HG02981 (cell line): ENCODE measurements around the gene RFX3.
A peak's percentile ranks its signal among the peaks of the same experiment; 100 is the strongest.
"Not testable (repeated sequence)": the region's sequence is repeated elsewhere in the genome, so short reads cannot be mapped to it uniquely, and the experiment has no call there.

Source experiments
- ATAC-seq: cut with Tn5 transposase; IDR thresholded peaks from one replicate; pipeline ENCODE4 v1.9.1; 2021; ENCODE audit warnings: mild to moderate bottlenecking, moderate library complexity; ENCODE audit not compliant: unreplicated experiment

RFX3 gene

DNA sequence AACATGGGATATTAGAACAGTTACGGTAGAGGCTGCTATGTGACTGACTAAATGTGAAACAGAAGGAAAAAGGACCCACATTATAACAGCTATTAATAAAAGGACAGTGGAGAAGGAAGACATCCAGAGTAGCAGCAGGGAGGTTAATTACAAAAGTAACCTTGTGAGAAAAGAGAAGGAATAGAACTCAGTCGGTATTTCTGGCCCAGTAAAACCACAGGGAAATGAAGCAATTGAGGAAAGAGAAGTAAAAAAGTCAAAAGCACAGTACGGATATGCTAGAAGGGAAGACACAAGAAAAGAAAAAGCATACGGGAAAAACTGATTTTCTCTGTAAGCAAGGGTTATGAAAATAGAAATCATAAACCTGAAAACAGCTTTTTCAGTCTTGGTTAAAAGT lies 164.7 kb downstream of the RFX3 start:
- ATAC-seq: no peak

DNA sequence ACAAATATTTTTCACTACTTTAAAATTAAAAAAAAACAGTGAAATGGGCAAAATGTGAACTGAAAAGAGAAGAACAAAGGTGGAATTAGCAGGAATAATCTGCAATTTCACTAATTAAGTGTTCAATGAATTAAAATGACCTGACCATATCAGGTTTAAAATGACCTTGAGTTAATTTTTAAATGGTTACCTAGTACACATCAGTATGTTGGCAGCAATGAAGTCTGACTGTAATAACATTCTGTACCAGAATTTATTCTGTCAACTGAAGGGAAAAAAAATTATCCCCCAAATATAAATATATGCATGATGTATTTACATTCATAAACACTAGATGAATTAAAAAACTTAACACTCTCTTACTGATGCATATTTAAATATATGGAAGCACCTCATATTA lies 165.6 kb downstream of the RFX3 start:
- ATAC-seq: no peak

DNA sequence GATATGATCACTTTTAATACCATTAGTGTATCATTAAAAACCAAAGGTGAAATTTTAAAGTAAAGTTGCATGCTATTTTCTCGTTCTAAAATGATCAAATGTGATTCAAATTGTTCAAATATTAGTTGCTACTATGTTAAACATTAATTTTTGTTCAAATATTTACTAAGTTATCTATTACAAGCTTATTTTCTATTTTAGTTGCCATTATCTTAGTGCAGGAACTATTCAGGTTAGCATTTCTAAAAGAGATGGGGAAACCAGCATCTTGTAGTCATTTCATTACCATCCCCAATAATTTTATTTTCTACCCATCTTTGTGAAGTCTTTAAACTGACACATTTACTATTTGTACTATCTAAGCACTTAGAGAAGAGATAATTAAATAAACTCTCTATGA lies 166.0 kb downstream of the RFX3 start:
- no peak for ATAC-seq

DNA sequence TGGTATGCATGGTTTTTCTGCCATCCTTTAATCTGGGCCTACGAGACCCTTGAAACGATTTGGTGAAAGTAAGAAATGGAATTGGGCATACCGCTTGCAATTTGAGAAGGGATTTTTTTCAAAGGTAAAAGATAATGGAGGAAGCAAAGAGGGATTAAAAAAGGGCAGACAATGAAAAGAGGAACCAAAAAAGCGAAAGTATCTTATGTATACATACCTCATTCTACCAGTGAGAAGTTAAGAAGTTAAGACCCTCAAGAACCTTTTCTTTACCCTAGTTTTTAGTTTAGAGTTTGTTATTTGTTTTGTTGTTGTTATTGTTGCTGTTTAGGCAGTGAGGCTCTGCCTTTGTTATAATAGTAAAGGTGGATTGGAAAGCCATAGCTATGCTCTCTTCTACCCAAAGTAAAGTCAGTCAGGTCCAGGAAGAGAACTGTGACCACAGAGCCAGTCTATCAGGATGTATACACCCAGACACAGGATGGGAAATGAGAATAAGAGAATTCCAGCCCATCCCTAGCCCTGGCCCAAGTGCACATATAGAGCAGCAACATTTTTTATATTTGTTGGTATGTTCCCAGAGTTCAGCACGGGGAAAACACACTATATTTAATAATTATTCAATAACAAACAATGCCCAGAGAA lies 166.6 kb downstream of the RFX3 start:
- no peak for ATAC-seq

DNA sequence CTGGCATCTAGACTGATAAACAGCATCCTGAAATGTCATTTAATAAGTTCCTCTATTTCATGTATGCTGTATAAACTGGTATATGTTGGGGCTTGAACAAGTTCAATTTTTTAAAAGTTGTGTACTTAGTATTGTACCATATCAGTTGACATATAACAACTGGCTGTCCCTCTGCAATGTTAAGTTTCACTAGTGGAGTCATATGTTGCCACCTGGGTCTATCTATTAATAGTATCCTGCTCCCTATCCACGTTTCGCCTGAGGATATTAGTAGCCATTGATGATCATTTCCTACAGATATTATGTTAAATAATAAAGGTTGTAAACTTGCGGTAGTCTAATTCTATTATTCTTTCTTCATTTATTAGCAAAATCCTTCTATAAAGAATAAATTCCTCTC lies 177.6 kb downstream of the RFX3 start:
- ATAC-seq: no peak

DNA sequence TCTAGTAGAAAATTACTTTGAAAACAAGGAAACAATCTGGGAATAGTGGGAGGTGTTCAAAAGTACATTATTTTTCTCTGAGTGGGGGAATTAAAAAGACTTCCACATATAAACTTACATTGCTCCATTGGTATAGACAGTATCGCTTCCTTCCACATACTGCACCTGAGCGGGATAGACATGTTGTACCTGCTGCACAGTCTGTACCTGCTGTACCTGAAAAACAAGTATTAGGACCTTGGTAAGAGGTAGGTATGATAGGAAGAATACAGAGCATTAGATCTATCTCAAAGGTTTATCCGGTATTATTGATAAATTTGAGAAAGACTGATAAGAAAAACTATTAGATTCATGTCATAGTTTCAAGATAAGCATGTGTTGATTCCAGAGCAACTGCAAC lies 179.3 kb downstream of the RFX3 start:
- no peak for ATAC-seq

DNA sequence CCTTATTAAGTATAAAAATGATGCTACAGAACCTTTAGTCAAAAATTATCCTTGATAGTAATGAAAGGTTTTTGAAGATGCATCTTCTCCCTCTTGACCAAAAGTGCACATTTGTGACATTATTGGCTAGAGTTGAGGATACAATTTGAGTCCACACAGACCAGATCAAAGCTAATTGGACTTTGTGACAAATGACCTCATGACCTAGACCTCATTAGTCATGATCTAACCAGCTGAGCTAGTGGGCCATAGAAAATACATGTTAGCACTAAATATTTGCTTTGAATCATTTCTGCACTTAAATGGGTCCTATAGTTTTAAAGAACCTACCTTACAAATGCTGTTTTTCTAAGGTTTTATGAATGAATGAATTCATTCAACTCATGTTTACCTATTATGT lies 182.1 kb downstream of the RFX3 start:
- ATAC-seq: no peak

DNA sequence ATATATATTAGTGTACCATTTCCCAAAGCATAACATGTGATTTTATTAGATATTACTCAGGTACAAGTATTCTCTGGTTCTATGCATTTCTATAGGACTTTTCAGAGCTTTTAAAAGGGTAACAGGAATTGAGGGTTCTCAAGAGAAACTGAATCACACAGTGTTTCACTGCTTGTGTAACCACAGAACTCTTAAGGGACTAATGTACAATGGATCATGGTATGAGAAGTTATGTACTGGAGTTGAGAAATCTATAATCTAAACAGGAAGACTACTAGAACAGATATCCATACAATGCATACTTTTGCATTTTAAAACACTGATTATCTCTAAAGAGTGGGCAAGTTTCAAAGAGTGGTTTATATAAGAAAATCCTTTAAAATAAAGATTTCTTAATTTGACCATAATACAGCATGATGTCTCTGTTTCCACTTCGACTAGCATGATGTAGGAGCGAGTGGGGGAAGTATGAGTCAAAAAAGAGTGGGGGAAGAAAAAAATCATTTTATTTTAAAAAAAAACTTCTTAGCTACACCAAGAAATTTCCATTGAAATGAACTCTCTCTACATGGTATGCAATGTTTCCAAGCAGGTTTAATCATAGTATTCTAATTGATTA lies 183.5 kb downstream of the RFX3 start:
- no peak for ATAC-seq

DNA sequence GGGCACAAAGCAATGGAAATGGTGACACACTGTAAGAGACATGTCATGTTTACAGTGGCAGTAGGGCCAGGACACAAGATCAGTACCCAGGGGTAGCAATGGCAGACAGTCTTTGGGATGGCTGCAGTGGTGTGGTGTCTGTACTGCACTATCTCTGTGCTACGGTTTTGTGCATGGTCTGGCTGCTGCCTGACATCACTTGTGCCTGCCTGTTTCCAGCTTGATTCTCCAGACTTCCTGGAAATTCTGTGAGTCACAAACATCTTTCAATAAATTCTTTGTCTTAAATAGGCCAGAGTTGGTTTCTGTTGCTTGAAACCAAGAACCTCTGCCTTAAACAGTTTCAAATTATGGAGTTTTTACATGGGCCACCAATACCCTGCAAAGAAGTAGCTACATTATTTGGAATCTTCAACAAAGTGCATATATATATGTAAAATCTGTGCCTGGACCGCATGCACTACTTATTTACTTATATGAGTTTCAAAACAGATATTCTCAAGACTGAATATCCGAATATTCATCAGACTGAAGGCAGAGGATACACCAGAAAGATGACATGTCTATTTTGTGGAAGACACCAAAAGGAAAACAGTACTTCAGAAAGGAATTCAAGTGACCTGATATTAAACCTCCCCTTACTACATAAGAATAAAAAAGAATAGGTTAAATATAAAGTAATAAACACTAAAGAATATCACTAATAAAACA lies 188.1 kb downstream of the RFX3 start:
- no peak for ATAC-seq

DNA sequence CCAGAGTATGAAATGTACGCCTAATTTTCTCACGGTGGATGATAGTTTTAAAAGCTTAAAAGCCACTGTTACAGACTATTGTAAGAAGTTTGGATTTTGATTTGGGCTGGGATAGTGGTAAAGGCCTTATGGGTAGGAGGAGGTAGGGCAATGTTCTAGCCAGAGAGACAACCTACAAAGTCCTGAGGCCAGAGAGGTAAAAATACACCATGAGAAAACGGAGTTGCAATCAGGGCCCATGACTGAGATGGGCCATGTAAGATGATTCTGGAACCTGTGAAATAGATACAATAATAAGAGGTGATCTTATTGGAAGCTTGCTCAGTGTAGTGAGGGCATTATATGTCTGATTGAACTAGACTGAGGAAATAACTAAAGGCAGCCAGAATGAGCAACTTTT lies 188.8 kb downstream of the RFX3 start:
- ATAC-seq: no peak

DNA sequence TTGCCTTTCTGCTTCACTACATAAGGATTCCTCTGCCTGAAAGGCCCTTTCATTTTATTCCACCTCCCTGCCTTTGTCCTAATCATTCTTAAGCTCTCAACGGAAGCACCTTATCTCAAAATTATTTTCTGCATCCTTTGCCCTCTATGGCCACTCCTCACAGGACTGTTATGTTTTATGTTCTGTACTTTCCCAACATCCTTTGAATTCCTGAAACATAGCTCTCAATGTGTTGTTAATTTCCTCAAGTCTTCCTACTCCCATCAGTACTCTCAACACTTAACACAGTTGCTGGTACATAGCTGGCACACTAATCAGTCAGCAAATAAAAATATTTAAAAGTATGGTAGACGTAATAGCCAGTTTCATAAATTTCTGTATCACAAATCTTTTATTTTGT lies 193.0 kb downstream of the RFX3 start:
- no peak for ATAC-seq

DNA sequence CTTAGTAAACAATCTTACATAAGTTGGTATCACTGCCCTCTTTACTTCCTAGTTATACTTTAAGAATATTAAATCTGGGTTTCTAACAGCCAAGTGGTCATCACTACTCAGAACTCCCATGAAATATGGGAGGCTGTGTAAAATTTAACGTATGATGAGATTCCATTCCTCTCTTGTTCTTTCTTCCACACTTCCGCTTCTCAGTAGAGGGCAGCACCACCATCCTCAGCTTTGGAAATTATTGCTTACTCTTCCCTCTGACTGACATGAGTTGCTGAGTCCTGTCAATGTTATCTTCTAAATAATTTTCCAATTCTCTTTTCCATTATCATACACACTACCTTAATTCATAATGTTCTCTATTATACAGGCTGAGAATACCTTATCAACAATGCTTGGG lies 194.0 kb downstream of the RFX3 start:
- ATAC-seq: no peak

DNA sequence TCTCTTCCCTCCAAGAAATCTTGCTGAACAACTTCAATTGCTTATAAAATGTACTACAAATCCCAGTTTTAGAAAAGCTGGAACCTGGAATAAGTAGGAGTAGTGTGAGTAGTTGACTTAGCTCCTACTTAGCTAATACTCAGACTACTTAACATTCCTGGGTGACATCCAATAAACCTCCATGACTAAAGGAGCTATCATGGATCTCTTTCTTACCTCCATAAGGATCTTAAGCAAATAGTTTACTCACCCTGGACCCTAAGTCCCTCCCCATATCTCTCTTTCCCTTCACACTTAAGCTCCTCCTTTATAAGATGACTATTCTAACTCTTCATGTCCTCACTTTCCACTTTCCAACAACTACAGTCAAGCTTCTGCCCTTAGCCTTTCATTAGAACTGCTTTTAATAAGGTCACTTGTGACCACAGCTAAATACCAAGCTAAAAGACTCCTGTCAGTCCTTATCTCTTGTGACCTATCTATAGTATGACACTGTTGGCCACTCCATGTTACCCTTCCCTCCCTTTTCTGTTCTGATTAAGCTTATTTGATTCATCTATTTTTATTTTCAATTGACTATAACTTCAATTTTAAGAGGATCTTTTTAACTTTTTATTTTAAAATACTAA lies 194.9 kb downstream of the RFX3 start:
- no peak for ATAC-seq

DNA sequence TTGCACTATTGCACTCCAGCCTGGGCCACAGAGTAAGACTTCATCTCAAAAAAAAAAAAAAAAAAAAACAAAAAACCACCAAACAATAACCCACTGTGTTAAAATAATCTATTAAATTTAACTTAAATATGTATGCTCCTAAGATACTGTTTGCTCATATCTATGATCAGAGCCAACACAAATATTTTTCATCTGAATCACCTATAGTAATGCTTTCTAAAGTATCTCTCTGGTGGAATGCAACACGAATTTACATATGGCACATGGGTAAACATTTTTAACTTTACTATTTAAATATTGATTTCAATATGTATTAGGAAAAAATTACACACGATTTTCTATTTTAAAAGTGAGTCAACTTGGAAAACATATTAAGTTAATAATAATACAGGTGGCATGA lies 196.4 kb downstream of the RFX3 start:
- no peak for ATAC-seq

DNA sequence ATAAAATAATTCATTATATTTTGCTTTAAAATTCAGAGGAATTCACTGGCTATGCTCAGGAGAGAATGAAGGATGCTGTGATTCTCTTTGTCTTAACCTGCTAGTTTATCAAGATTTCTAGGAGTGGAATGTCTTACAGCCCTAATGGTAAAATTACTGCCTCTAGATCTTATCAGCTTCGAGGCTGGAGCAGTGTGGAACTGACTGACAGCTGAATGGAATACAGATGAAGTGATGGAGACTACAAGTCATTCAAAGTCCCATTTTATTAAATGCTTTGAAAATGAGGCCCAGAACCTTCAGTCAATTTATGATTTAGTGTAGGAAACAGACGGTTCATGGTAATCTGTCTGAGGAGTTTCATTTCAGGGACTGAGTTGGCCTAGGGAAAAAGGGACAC lies 202.1 kb downstream of the RFX3 start:
- no peak for ATAC-seq

DNA sequence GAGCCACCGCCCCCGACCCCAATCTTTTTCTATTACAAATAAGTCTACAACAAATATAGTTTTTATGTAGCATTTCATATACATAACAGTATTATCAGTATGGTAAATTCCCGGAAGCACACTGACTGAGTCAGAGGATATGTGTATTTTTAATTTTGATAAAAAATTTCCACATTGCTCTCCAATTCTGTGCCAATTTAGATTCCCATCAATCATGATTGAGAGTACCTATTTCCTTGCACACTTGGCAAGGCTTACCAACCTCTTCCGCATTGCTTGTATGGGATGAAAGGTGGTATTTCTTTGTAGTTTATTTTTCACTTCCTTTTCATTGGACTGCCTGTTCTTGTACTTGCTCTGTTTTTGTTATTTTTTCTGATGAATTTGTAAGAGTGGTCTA lies 204.6 kb downstream of the RFX3 start:
- ATAC-seq: no peak

DNA sequence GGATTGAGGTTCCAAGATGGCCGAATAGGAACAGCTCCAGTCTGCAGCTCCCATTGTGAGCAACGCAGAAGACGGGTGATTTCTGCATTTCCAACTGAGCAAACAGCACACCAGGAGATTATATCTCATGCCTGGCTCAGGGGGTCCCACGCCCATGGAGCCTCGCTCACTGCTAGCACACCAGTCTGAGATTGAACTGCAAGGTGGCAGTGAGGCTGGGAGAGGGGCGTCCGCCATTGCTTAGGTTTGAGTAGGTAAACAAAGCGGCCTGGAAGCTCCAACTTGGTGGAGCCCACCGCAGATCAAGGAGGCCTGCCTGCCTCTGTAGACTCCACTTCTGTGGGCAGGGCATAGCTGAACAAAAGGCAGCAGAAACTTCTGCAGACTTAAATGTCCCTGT lies 213.2 kb downstream of the RFX3 start:
- ATAC-seq: not testable (repeated sequence)

DNA sequence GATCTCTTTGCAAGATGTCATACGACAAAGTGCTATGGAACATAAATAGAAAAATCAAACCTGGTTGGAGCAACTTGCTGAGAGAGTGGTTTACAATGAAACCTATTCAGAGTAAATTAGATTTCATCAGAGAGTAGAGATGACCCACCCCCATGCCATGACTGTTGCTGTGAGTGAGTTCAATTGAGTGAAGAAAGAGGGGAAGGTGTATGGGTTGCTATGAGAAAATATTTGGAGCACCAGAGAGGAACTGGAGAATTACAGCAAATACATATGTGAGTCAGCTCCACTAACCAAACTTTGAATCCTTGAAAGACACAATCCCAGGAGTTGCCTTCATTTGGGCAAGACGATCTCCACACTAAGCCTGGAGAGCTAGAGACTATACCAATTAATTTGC lies 217.2 kb downstream of the RFX3 start:
- ATAC-seq: no peak

DNA sequence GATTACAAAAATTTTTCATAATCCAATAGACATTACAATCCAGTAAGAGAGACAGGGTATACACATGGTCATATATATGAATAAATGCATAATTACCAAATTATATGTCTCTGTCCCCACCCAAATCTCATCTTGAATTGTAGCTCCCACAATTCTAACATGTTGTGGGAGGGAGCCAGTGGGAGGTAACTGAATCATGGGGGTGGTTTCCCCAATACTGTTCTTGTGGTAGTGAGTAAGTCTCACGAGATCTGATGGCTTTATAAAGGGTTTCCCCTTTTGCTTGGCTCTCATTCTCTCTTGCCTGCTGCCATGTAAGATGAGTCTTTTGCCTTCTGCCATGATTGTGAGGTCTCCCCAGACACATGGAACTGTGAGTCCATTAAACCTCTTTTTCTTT lies 221.4 kb downstream of the RFX3 start:
- ATAC-seq: not testable (repeated sequence)

DNA sequence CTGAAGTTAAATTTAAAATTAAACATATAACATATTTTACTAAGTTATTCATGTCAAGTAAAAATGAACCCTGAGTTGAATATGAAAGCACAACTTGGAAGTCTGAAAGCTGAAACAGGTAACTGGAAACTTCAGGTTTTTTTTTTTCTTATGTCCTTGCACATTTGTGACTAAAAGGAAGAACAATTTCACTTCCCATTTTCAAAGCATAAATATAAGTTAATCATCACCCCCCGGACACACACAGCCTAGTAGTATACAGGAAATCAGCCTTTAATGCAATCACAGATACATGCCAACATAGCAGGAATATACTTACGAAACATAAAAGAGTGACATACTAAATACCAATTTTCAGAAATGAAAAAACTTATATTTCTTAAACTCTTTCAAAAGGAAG lies 225.9 kb downstream of the RFX3 start:
- ATAC-seq: peak; percentile 100

DNA sequence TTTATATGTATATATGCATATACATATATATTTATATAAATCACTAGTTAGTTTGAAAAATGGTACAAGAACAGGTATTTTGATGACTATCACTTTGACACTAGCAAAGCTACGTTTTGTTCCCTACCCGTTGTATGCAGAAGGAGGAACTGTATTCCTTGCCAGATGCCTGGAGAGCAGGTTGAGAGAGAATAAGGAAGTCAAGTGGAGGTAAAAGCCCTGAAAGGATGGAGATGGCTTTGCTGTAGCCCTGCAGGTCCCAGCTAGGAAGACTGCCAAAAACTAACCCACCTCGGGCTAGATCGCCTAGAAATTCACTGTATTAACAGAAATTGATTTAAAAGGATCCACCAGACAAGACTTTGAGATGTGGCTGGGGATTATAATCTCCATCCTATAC lies 229.3 kb downstream of the RFX3 start:
- ATAC-seq: no peak

DNA sequence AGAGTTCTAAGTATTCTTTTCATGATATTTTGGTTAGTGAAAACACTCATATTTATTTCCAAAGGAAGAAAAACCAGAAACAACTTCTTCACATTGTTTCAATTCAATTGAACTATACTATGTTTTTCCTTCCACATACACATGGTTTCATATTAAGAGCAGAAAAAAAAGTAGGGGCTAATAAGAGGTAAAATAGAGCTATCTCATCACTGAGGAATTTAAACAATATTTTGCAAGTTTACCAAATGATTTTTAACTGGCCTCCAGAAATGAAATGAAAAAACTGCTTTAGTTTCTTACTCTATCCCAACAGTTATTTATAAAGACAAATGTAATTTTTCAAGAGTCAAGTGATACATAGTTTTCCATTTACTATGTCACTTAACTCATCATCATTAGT lies 233.5 kb downstream of the RFX3 start:
- no peak for ATAC-seq
